OCI-M2 (cell line): ENCODE data around the gene INPP1.
A peak's percentile ranks its signal among the peaks of the same experiment; 100 is the strongest.
"Not testable (repeated sequence)": the region's sequence is repeated elsewhere in the genome, so short reads cannot be mapped to it uniquely, and the experiment has no call there.

ENCODE experiments used
- DNase-seq: peaks from one replicate; lab custom pipeline; 2025; ENCODE audit not compliant: unreplicated experiment; lab: John Stamatoyannopoulos, UW

The INPP1 gene, protein sequence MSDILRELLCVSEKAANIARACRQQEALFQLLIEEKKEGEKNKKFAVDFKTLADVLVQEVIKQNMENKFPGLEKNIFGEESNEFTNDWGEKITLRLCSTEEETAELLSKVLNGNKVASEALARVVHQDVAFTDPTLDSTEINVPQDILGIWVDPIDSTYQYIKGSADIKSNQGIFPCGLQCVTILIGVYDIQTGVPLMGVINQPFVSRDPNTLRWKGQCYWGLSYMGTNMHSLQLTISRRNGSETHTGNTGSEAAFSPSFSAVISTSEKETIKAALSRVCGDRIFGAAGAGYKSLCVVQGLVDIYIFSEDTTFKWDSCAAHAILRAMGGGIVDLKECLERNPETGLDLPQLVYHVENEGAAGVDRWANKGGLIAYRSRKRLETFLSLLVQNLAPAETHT

DNA sequence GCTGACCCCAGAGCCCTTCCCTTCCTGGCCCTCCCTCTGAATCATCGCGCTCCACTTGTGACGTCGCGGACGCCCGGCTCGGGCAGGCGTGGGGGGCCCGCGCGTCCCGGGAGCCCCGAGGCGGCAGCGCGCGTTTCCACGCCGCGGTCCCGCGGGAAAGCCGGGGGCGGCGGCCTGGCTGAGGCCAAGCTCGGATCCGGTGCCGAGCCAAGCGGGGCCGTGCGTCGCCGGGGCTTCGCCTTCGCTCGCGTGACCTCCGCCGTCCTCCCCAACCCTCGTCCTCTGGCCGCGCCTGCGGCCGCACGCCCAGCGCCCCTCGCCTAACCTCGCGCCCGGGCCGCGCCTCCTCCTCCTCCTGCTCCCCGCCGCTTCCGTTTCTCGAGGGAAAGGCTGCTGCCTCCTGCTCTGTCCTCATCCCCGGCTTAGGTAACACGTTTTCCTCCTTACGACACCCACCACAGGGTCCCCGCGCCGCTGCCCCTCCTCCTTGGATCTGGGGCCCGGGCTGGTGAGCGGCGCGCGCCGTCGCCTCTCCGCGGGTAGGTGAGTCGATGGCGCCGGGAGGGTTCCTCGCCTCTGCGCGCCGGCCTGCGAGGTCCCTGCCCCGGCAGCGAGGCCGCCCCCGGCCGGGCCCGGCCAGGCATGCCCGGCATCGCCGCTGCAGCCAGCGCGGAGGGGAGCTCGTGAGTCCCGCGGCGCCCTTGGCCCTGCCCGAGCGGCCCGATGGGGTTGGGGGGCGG, at the start of gene INPP1:
Gene INPP1, plus strand, starts transcription at position 54 of the 740 bp plus-strand sequence. CDS start 16,514 bp downstream, outside the sequence.
- DNase-seq: no peak

DNA sequence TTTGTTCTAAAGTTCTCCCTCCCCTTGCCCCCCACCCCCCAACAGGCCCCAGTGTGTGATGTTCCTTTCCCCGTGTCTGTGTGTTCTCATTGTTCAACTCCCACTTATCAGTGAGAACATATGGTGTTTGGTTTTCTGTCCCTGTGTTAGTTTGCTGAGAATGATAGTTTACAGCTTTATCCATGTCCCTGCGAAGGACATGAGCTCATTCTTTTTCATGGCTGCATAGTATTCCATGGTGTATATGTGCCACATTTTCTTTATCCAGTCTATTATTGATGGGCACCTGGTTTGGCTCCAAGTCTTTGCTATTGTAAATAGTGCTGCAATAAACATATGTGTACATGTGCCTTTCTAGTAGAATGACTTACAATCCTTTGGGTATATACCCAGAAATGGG, 45.5 kb upstream of the INPP1 start:
- not testable (repeated sequence) for DNase-seq

- DNase-seq: no peak
Observed at GRCh38 chr2:190301032-190301431, 42.4 kb upstream of the INPP1 start.

- no peak for DNase-seq
Observed at GRCh38 chr2:190302052-190302451, 41.3 kb upstream of the INPP1 start.

DNA sequence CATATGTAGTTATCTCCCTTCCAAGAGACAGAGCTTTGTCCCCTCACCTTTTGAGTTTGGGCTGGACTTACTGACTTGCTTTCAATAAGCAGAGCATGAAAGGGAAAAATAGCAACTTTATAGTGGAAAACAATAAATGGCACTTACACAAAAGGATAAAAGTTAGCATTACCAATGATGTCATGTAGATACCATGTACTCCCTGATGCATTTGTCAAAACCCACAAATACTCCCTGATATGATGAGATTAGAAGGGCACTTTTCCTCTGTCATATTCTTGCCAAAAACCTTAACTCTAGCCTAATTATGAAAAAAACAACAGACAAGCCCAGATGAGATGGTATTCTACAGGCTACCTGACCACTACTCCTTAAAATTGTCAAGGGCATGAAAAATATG, 39.7 kb upstream of the INPP1 start:
- DNase-seq: no peak

DNA sequence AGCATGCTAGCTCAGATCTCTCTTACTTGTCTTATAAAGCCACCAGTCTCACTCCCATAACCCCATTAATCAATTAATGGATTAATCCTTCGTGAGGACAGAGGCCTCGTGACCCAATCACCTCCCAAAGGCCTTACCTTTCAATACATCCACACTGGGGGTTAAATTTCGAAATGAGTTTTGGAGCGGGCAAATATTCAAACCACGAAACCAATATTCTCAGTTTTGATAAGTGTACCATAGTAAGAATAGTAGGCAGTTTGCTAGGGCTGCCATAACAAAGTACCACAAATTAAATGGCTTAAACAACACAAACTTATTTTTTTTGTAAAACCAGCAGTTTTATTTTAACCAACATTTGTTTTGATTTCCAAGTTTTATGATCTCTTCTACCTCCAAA, 39.0 kb upstream of the INPP1 start:
- DNase-seq: no peak

GRCh38 chr2:190308031-190308430, 35.4 kb upstream of the INPP1 start:
- no peak for DNase-seq

DNA sequence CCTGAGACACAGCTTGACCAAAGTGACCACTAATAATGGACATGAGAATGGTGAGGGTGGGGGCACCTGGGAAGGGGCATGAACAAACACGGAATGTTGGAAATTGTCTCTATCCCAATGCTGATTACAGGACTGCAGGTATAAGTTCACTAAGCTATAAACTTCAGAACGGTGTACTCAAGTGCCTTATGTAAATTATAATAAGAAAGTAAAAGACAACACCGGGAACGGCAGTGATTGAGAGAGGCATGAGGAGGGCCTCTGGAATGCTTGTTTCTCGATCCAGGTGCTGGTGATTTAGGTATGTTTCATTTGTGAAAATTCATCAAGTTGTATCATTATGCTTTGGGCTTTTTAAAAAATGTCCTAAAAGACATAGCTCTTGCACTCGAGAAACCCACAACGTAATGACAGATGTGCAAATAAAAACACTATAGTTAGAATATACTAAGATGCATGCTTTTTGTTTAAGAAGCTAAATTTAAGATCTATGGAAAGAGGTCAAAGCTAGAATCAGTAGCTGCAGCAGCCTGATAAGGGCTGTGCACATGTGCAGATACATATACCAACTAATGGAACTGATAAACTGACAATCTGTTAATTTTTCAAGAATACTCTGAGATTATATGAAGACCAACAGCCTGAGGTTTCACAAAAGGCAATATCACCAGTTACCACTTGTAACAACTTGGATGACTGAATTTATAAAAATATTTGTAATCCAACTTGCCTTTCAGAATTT, 31.3 kb upstream of the INPP1 start:
- DNase-seq: no peak

- not testable (repeated sequence) for DNase-seq
Observed at GRCh38 chr2:190312635-190313025, 30.8 kb upstream of the INPP1 start.

DNA sequence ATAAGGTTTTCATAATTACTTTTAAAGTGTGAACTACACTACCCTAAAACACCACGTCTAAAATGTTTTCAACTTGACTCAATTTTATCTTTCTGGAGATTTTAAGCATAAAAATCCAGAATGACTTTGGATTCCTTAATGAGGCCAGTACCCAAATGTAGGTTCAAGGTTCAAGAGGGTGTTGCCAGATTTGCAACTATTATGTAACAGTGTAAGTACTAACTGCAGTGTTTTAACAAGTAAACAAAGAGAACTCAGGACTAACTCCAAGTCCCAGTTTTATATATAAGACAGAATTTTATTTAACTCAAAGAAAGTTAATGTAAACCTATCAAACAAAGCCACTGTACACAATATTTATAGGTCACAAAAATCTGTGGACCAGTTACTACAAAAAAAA, 29.5 kb upstream of the INPP1 start:
- no peak for DNase-seq

- DNase-seq: no peak
Observed at GRCh38 chr2:190315273-190315672, 28.1 kb upstream of the INPP1 start.

DNA sequence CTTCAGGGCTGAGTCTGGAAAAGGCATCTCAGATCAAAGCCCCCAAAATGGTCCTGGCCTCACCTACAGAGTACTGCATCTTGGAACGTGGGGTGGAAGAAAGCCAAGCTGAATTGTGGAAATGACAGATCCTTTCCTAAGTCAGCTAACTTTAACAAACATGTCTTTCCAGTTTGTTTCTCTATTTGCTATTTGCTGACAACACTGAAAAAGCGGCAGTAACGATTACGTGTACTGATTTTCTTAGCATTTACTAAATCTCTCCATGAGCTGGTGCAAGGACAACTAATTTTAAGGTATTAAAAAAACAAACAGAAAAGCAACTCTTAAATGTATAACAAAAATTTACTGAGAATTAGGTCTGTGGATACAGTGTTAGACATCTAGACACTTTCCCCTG, 24.9 kb upstream of the INPP1 start:
- DNase-seq: no peak

GRCh38 chr2:190318931-190319554, 24.3 kb upstream of the INPP1 start:
- no peak for DNase-seq

GRCh38 chr2:190319555-190320498, 23.6 kb upstream of the INPP1 start, which contains the start of gene HIBCH:
Gene HIBCH (minus strand): TSS chr2:190319826. CDS start chr2:190319750, 76 bp downstream.
- DNase-seq: peak; percentile 76

GRCh38 chr2:190320696-190321095, 22.7 kb upstream of the INPP1 start:
- no peak for DNase-seq

GRCh38 chr2:190323406-190323805, 20.0 kb upstream of the INPP1 start:
- no peak for DNase-seq

- DNase-seq: no peak
Observed at GRCh38 chr2:190325588-190325987, 17.8 kb upstream of the INPP1 start.

- no peak for DNase-seq
Observed at GRCh38 chr2:190327867-190328572, 15.4 kb upstream of the INPP1 start.

DNA sequence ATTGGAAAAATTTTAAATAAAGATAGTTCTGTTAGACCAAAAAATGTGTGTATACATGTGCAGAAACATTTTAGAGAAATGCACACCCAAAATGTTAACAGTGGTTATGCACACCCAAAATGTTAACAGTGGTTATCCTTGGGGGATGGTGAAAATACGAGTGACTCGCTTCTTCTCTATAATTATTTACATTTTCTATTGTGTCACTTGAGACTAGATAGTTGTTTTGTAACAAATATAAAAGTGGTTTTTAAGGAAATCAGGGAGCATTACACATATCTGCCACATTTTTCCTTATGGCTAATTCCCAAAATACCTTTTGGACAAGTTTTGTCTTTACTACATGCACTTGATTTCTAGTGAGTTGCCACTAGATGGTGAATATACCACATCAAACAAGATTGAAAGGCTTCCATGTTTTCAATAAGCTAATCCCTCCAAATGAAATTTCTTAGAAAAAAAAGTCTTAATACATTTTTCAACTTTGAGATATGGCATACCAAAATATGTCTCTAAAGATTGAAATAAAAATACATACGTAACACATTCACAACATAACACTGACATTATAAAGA, 14.7 kb upstream of the INPP1 start:
- no peak for DNase-seq
